MCF 10A (cell line): Measurements from ENCODE around the gene RHOXF2B. TPM values are rescaled to one million over a fixed set of nuclear protein-coding genes. Genes with fewer than 3 reads are reported as not detected.
"Not testable (repeated sequence)": the region's sequence is repeated elsewhere in the genome, so short reads cannot be mapped to it uniquely, and the experiment has no call there.

Experiments used
- Bru-seq: library from RNA; stranded (reverse); fragments of 400-500 nt; gene quantifications from one replicate; lab custom pipeline; 2021; lab: Mats Ljungman, UMichigan
- BruChase-seq, 2 experiments: library from RNA; stranded (reverse); fragments of 400-500 nt; gene quantifications; one replicate each; lab custom pipeline; 2021; lab: Mats Ljungman, UMichigan
- BruUV-seq: library from RNA; stranded (reverse); fragments of 400-500 nt; replicated peaks from 2 replicates; lab custom pipeline; 2021; lab: Mats Ljungman, UMichigan
- CTCF ChIA-PET: fragments of 300-600 bp; sonication (Branson Sonifier 250); formaldehyde crosslinking; extraction: SDS; loops from one replicate; lab custom pipeline; 2021; ENCODE audit warnings: antibody characterized with exemption, inconsistent platforms; lab: Yijun Ruan, JAX
- POLR2A ChIA-PET: fragments of 300-600, 350-650 bp; sonication (Branson Sonifier 250); formaldehyde crosslinking; extraction: SDS; loops from one replicate; lab custom pipeline; 2020; ENCODE audit warnings: antibody characterized with exemption, inconsistent platforms; lab: Yijun Ruan, JAX
- DNase-seq: peaks from one replicate; pipeline ENCODE4 v3.0.0-alpha.2; 2018; ENCODE audit not compliant: unreplicated experiment
- H3K27ac Mint-ChIP-seq: one replicate; pipeline ENCODE4 v1.8.0; 2022; ENCODE audit warnings: mild to moderate bottlenecking, low read depth, mixed read lengths; ENCODE audit not compliant: unreplicated experiment
- H3K27me3 Mint-ChIP-seq: one replicate; pipeline ENCODE4 v1.8.0; 2022; ENCODE audit warnings: mixed read lengths; ENCODE audit not compliant: insufficient read depth, unreplicated experiment
- H3K36me3 Mint-ChIP-seq: one replicate; pipeline ENCODE4 v1.8.0; 2022; ENCODE audit warnings: mild to moderate bottlenecking, moderate library complexity, mixed read lengths; ENCODE audit not compliant: insufficient read depth, unreplicated experiment
- H3K4me1 Mint-ChIP-seq: one replicate; pipeline ENCODE4 v1.8.0; 2022; ENCODE audit warnings: mixed read lengths; ENCODE audit not compliant: insufficient read depth, unreplicated experiment
- H3K4me3 Mint-ChIP-seq: one replicate; pipeline ENCODE4 v1.8.0; 2022; ENCODE audit warnings: mild to moderate bottlenecking, moderate library complexity, mixed read lengths; ENCODE audit not compliant: unreplicated experiment
- H3K9me3 Mint-ChIP-seq: one replicate; pipeline ENCODE4 v1.8.0; 2022; ENCODE audit warnings: mixed read lengths; ENCODE audit not compliant: unreplicated experiment
- CTCF ChIP-seq: fragments of 200-600 bp; IDR thresholded peaks from one replicate; pipeline ENCODE4 v1.8.0; 2022; ENCODE audit warnings: antibody characterized with exemption, mild to moderate bottlenecking; ENCODE audit not compliant: unreplicated experiment
- intact Hi-C: fragments of 100-400 bp; cut with micrococcal nuclease; formaldehyde crosslinking; loops from 2 replicates; pipeline ENCODE4 v1.14.1; 2022
- long read RNA-seq: library from polyadenylated mRNA; stranded (forward); transcript quantifications from one replicate; pipeline ENCODE4 v2.0.0, GENCODE V29; 2022
- total RNA-seq: library from RNA; stranded (reverse); gene quantifications from 2 replicates; pipeline ENCODE4 v1.2.3, GENCODE V29; 2022

RHOXF2B gene
- total RNA-seq (not detected in 2 replicates), Bru-seq, nascent RNA (not detected), BruChase-seq, experiment 1, labeled RNA remaining after a 6-hour chase (not detected), BruChase-seq, experiment 2, labeled RNA remaining after a 2-hour chase (not detected)
- long read RNA-seq, result 0 reads

- DNase-seq, H3K27ac Mint-ChIP-seq, H3K36me3 Mint-ChIP-seq, H3K27me3 Mint-ChIP-seq, POLR2A ChIA-PET, H3K9me3 Mint-ChIP-seq, H3K4me1 Mint-ChIP-seq, H3K4me3 Mint-ChIP-seq, BruUV-seq, CTCF ChIA-PET, intact Hi-C loops: not testable (repeated sequence)
Measured at GRCh38 chrX:120077590-120077989, at the start of gene RHOXF2B. Gene RHOXF2B, minus strand, starts transcription at chrX:120077690. Its CDS starts 138 bp downstream, at chrX:120077552.

- H3K9me3 Mint-ChIP-seq, result no peaks in the 10 kb centered on the region
- intact Hi-C loops, result no loop called here
- H3K36me3 Mint-ChIP-seq, result no peaks in the 10 kb centered on the region
- no peak for DNase-seq
- no TSS peak for BruUV-seq
- TF ChIP-seq CTCF, result no peak
- ChIA-PET POLR2A (no interaction called here), CTCF (no interaction called here)
- H3K27me3 Mint-ChIP-seq, result peaks cover 17% of the 10 kb centered on the region
- no peak overlapping the region for H3K27ac Mint-ChIP-seq
- H3K4me3 Mint-ChIP-seq, result no peak overlapping the region
- no peaks in the 10 kb centered on the region for H3K4me1 Mint-ChIP-seq
Measured at GRCh38 chrX:120125444-120125843, 48.0 kb upstream of the RHOXF2B start.

GRCh38 chrX:120120223-120120622 lies 42.7 kb upstream of the RHOXF2B start:
- Mint-ChIP-seq H3K27ac (no peak overlapping the region), H3K4me1 (no peaks in the 10 kb centered on the region), H3K9me3 (no peaks in the 10 kb centered on the region), H3K36me3 (no peaks in the 10 kb centered on the region), H3K4me3 (no peak overlapping the region), H3K27me3 (no peaks in the 10 kb centered on the region)
- ChIA-PET CTCF (interaction anchor here (0.6 to 1.4 kb wide), 2 partner anchors 8 to 12 kb away, joined by 3 to 4 read pairs; no protein-coding TSS in a partner anchor), POLR2A (no interaction called here)
- no TSS peak for BruUV-seq
- intact Hi-C loops, result no loop called here
- TF ChIP-seq CTCF, result no peak
- DNase-seq, result no peak

- no peak for TF ChIP-seq CTCF
Measured at GRCh38 chrX:120115438-120115963, 38.0 kb upstream of the RHOXF2B start, which contains the start of gene RHOXF1. Gene RHOXF1, minus strand, starts transcription at chrX:120115913. Its CDS starts 51 bp downstream, at chrX:120115862.

More at GRCh38 chrX:120115438-120115963, 38.0 kb upstream of the RHOXF2B start, which contains the start of gene RHOXF1:
- intact Hi-C loops, result no loop called here
- Mint-ChIP-seq H3K9me3 (no peaks in the 10 kb centered on the region), H3K27ac (no peak within 1 kb of the TSS), H3K4me1 (no peaks in the 10 kb centered on the region), H3K27me3 (no peaks in the 10 kb centered on the region), H3K4me3 (no peak within 1 kb of the TSS), H3K36me3 (no peaks in the 10 kb centered on the region)
- ChIA-PET POLR2A (no interaction called here), CTCF (no interaction called here)
- BruUV-seq, result no TSS peak
- no peak for DNase-seq
